ENCODE data around the gene FDXR. TPM values are rescaled to one million over a fixed set of nuclear protein-coding genes. Genes with fewer than 3 reads are reported as not detected.
"Not testable (repeated sequence)": the region's sequence is repeated elsewhere in the genome, so short reads cannot be mapped to it uniquely, and the experiment has no call there.

Gene FDXR
- total RNA-seq, 2 donors from 2014 or later = 30.9 to 96.3 TPM

- no peak for ATAC-seq
- DNase-seq (ENCODE audit: low spot score in 2 of 2) = no peak
- Mint-ChIP-seq H3K27ac (no peak overlapping the region), H3K9me3 (no peaks in the 10 kb centered on the region), H3K36me3 (peaks cover 5 to 7% of the 10 kb centered on the region in 2 donors)
Observed at GRCh38 chr17:74877592-74878548, 5.1 kb upstream of the FDXR start.

DNA sequence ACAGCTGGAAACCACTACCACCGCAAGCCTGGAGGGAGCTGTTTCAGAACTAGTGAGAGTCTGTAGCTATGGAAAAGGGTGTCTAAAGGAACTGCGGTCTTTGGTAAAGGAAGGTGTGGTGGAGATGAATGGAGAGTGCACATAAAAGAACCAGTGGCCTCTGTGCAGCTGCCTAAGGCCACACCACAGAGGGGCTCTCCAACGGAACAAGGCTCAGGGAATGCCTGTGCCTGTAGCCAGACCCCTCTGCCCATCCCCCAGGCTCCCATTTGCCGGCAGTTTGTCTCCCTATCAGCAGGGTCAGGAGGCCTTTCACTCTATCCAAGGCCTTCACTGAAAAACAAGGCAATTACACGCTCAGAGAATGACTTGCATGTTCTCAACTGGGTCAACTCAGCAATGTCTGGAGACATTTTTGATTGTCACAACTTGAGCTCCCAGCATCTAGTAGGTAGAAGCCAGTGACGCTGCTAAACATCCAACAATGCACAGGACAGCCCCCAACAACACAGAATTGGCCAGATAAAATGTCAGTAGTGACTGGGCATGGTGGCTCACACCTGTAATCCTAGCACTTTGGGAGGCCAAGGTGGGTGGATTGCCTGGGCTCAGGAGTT is 3.3 kb upstream of the FDXR start:
- no peaks in the 10 kb centered on the region for H3K9me3 Mint-ChIP-seq
- H3K27ac Mint-ChIP-seq = no peak overlapping the region
- no peak for ATAC-seq
- peaks cover 7 to 20% of the 10 kb centered on the region in 2 donors for H3K36me3 Mint-ChIP-seq
- no peak for DNase-seq (ENCODE audit: low spot score in 2 of 2)

GRCh38 chr17:74875155-74875976 is 2.6 kb upstream of the FDXR start:
- no peak for ATAC-seq
- peaks cover 7 to 22% of the 10 kb centered on the region in 2 donors for H3K36me3 Mint-ChIP-seq
- no peak for DNase-seq (ENCODE audit: low spot score in 2 of 2)
- peak overlapping the region in 1 of 2 donors; percentile 88 for H3K27ac Mint-ChIP-seq
- H3K9me3 Mint-ChIP-seq = no peaks in the 10 kb centered on the region

DNA sequence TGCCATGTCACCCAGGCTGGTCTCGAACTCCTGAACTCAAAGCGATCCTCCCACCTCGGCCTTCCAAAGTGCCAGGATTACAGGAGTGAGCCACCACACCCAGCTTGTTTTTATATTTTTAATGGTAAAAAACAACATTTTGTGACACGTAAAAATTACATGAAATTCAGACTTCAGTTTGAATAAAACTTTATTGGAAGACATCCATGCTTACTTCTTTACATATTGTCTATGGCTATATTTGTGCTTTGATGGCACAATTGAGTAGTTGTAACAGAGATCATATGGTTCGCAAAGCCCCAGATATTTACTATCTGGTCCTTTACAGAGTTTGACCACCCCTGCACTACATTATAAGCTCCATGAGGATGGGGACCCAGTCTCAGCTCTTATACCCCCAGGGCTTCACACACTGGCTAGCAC is 1.8 kb upstream of the FDXR start:
- H3K36me3 Mint-ChIP-seq = peaks cover 7 to 22% of the 10 kb centered on the region in 2 donors
- H3K27ac Mint-ChIP-seq = peak overlapping the region in 1 of 2 donors; percentile 88
- ATAC-seq (no peak), DNase-seq (ENCODE audit: low spot score in 2 of 2) (no peak)
- no peaks in the 10 kb centered on the region for H3K9me3 Mint-ChIP-seq

DNA sequence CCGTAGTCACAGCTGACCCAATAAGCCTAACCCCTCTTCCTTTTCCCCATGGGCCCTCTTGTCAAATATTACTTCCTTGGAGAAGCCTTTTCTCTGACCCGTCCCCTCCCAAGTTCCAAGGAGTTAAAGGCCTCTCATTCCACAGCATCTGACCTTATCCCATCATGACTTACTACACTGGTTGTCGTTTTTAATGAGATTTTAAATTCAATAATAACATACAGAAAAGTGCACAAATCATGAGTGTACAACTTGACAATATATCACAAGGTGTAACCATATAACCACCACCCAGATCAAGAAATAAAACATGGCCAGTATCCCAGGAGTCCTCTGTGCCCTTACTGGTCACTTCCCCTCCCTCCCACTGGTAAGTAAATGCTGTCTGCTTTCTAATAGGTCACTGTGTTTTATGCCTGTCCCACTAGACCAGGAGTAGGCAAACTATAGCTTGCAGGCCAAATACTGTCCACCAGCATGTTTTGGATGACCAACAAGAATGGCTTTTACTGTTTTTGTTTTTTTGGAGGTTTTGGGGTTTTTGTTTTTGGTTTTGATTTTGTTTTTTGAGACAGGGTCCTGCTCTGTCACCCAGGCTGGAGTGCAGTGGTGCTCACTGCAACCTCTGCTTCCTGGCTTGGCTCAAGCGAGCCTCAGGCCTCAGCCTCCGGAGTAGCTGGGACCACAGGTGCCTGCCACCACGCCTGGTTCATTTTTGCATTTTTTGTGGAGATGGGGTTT is 1.2 kb upstream of the FDXR start:
- Mint-ChIP-seq H3K36me3 (peaks cover 7 to 22% of the 10 kb centered on the region in 2 donors), H3K9me3 (no peaks in the 10 kb centered on the region), H3K27ac (peak overlapping the region; percentile 88 to 96)
- DNase-seq (ENCODE audit: low spot score in 2 of 2) (no peak), ATAC-seq (no peak)

GRCh38 chr17:74873037-74873873 is 461 bp upstream of the FDXR start:
- DNase-seq (ENCODE audit: low spot score in 2 of 2) (peak; percentile 96 to 99), ATAC-seq (peak; percentile 93)
- Mint-ChIP-seq H3K36me3 (peaks cover 7 to 22% of the 10 kb centered on the region in 2 donors), H3K9me3 (no peaks in the 10 kb centered on the region), H3K27ac (peak overlapping the region; percentile 88 to 96)

DNA sequence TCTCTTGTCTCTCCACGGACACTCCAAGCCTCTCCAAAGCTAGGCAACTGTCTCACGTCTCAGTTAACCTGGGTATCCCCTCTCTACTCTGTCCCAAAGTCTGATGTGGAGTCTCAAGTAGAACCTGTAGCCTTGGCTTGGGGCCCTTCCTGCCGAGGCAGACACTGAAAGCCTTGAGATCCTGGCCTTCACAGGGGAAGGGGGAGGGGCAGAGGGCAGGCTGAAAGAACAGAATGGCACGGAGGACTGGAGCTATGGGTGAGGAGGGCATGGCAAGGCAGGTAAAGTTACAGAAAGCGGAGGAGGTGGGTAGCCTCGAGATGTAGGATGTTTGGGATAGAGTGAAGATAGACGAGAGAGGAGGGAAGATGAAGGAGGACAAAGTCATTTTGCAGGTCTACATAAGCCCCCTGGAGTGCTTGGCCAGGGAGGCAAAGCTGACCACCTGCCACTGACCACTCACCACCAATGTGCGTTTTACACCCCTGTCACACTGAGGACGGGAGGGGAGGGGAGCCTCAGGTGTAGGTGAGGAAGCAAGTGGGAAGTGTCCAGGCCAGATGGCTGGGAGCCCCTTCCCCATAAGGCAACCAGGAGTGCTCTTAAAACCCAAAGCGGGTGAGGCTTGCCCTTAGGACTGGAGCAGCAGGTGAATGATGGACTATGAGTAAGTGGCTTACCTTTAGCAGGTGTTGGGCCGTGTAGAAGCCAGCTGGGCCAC is 1.3 kb downstream of the FDXR start:
- Mint-ChIP-seq H3K9me3 (no peaks in the 10 kb centered on the region), H3K27ac (peak overlapping the region; percentile 31 to 88)

DNA sequence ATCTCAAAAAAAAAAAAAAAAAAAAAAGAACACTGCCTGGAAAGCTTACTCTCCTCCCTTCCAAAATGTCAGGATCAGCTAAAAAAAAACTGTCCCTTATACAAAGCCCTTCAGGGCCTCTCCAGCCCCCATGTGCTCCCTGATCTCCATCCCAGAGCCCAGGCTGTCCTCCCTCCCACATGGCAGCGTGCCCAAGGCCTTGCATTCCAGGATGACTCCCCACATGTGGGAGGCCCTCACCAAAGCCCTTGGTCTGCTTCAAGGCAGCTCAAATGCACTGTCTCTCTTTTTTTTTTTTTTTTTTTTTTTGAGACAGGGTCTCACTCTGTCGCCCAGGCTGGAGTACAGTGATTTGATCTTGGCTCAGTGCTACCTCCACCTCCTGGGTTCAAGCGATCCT is 2.3 kb downstream of the FDXR start:
- Mint-ChIP-seq H3K9me3 (no peaks in the 10 kb centered on the region), H3K27ac (no peak overlapping the region), H3K36me3 (peaks cover 7 to 22% of the 10 kb centered on the region in 2 donors)
- ATAC-seq (no peak), DNase-seq (ENCODE audit: low spot score in 2 of 2) (no peak)

More for the DNA sequence above, 1.3 kb downstream of the FDXR start:
- no peak for DNase-seq (ENCODE audit: low spot score in 2 of 2)
- no peak for ATAC-seq
- H3K36me3 Mint-ChIP-seq = peaks cover 7 to 22% of the 10 kb centered on the region in 2 donors

DNA sequence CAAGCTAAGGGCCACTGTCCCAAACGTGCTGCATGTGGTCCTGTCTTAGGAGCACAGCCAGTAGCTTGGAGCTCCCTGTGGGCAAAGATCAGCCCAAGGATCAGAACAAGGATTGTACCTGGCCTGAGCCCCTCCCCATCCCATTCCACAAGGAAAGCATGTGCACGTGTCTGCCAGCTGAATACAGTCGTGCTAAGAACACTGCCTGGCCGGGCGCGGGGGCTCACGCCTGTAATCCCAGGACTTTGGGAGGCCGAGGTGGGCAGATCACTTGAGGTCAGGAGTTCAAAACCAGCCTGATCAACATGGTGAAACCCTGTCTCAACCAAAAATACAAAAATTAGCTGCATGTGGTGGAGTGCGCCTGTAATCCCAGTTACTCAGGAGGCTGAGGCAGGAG is 2.8 kb downstream of the FDXR start:
- DNase-seq (ENCODE audit: low spot score in 2 of 2); H3K27ac Mint-ChIP-seq; H3K9me3 Mint-ChIP-seq; ATAC-seq: not testable (repeated sequence)
- H3K36me3 Mint-ChIP-seq = peaks cover 7 to 22% of the 10 kb centered on the region in 2 donors

- peak overlapping the region in 1 of 2 donors; percentile 66 for H3K27ac Mint-ChIP-seq
- H3K9me3 Mint-ChIP-seq = no peaks in the 10 kb centered on the region
- peaks cover 4 to 19% of the 10 kb centered on the region in 2 donors for H3K36me3 Mint-ChIP-seq
- no peak for ATAC-seq
- DNase-seq (ENCODE audit: low spot score in 2 of 2) = no peak
Observed at GRCh38 chr17:74868908-74869255, 3.9 kb downstream of the FDXR start.

DNA sequence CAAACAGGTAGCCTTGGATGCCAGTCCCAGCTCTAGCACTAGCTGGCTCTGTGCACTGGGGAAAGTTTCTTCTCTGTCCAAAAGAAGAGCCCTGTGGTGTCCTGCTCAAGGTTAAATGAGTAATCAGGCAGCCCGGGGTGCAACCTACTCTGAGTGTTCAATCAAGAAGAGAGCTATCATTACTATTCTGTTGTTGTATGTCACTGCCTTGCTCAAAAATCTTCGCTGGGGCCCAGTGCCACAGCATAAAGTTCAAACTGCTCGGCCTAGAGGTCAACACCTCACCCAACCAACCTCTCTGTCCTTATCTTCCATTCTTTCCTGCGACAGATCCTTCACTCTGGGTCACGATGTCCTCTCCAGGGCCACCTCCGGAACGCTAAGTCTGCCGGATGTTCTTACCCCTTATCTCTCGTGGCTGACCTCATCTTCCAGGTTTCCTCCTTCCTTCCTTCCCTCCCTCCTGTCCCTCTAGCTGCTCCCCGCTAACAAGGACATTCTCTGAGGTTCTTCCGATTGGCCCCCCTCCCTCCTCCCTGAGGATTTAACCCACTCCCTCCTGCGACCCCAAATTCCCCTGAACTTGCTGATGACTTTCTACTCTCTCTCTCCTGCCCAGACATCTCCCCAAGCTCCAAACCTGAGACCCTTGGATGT is 4.4 kb downstream of the FDXR start:
- DNase-seq (ENCODE audit: low spot score in 2 of 2) (no peak), ATAC-seq (no peak)
- Mint-ChIP-seq H3K27ac (peak overlapping the region in 1 of 2 donors; percentile 66), H3K9me3 (no peaks in the 10 kb centered on the region), H3K36me3 (peaks cover 0 to 16% of the 10 kb centered on the region in 2 donors)

DNA sequence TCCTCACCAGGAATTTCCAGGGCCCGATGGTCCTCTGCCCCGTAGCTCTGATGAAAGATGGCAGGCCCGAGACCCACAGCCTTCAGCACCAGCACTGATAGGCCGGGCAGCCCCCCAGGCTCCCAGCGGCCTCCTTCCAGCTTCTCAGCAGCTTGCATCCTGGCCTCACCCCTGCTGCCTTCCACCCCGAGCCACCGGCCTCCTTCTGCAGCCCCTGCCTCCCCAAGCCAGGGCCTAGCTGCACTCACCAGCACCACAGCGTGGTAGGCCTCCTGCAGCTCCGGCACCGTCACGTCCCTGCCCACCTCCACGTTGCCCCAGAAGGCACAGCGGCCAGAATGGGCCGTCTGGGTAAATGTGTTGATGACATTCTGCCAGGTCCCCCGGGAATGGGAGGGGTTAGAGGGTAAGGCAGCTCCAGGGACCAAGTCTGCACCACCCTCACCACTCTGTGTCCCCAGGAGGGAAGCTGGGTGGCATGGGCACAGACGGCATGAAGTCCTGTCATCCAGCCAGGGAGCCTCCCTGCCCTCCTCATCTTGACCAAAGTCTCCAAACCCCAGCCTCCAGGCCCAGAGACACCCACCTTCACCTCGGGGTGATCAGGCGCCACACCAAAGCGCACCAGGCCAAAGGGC is 6.5 kb downstream of the FDXR start:
- Mint-ChIP-seq H3K27ac (no peak overlapping the region), H3K36me3 (peaks cover 0 to 4% of the 10 kb centered on the region in 2 donors), H3K9me3 (no peaks in the 10 kb centered on the region)
- DNase-seq (ENCODE audit: low spot score in 2 of 2) (no peak), ATAC-seq (no peak)

DNA sequence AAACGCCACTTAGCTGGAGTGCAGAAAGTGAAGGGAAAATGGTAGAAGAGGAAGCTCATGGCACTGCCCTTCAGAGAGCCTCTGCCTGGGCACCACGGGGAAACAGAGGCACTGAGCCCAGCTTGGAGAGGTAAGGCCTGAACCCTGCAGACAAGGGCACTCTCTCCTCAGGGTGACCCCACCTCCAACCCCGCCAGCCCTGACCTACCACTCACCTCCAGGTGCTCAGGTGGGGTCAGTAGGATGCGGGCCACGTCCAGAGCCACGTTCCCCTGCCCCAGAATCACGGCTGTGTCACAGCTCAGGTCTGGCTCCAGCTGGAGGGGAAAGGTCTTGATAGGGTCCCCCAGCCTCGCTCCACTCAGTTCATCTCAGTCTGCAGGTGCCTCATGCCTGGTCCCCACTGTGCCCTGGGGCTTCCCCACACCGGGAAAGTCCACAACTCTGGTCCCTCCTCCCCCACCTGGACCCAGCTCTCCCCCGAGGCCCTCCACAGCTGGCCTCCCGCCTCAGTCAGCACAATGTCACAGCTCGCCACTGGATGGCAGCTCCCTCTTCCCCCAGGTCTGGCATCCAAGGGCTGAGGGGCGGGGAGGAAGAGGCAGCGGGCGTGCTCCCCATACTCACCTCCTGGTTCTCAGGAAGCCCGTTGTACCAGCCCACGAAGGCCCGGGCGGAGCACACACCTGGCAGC is 7.1 kb downstream of the FDXR start:
- H3K9me3 Mint-ChIP-seq = no peaks in the 10 kb centered on the region
- ATAC-seq (no peak), DNase-seq (ENCODE audit: low spot score in 2 of 2) (no peak)
- no peak overlapping the region for H3K27ac Mint-ChIP-seq
- H3K36me3 Mint-ChIP-seq = no peaks in the 10 kb centered on the region
